HS-5 (cell line): Measurements from ENCODE around the gene FAM169A.
A peak's percentile ranks its signal among the peaks of the same experiment; 100 is the strongest.
"Not testable (repeated sequence)": the region's sequence is repeated elsewhere in the genome, so short reads cannot be mapped to it uniquely, and the experiment has no call there.

Source experiments
- DNase-seq: peaks from one replicate; pipeline ENCODE4 v3.0.0-alpha.2; 2012; ENCODE audit warnings: low read depth

The FAM169A gene

GRCh38 chr5:74865804-74866595 lies at the start of gene FAM169A:
Gene FAM169A (minus strand): TSS chr5:74866387. CDS start chr5:74841676, 24,711 bp downstream.
- DNase-seq: no peak

- DNase-seq: no peak
Observed at GRCh38 chr5:74915488-74915887, 49.3 kb upstream of the FAM169A start.

- DNase-seq: not testable (repeated sequence)
Observed at GRCh38 chr5:74911421-74911820, 45.2 kb upstream of the FAM169A start.

DNA sequence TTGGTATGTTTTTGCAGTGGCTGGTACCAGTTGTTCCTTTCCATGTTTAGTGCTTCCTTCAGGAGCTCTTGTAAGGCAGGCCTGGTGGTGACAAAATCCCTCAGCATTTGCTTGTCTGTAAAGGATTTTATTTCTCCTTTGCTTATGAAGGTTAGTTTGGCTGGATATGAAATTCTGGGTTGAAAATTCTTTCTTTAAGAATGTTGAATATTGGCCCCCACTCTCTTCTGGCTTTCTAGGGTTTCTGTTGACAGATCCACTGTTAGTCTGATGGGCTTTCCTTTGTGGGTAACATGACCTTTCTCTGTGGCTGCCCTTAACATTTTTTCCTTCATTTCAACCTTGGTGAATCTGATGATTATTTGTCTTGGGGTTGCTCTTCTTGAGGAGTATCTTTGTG lies 43.7 kb upstream of the FAM169A start:
- DNase-seq: not testable (repeated sequence)

GRCh38 chr5:74908237-74908636 lies 42.0 kb upstream of the FAM169A start:
- DNase-seq: not testable (repeated sequence)

- DNase-seq: not testable (repeated sequence)
Observed at GRCh38 chr5:74904713-74905112, 38.5 kb upstream of the FAM169A start.

- DNase-seq: no peak
Observed at GRCh38 chr5:74903165-74903787, 37.1 kb upstream of the FAM169A start.

GRCh38 chr5:74897049-74897448 lies 30.9 kb upstream of the FAM169A start:
- no peak for DNase-seq

DNA sequence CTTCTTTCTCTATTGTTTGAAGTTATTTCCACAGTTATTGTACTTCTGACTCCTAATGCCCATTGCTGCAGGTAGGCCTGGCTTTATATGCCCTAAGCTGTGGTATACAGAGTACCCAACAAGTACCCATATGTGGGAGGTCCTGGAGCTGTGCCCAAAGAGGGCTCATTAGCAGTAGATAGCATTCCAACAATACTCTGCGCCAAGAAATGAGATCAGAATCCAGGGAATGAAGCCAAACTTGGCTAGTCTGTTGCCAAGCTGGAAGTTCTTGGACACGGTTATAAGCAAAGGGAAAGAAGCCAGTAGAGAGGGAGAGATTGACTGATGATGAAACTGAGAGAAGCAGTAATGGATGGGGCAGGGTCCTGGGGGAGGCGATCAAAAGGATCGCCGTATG lies 29.7 kb upstream of the FAM169A start:
- peak; percentile 19 for DNase-seq

DNA sequence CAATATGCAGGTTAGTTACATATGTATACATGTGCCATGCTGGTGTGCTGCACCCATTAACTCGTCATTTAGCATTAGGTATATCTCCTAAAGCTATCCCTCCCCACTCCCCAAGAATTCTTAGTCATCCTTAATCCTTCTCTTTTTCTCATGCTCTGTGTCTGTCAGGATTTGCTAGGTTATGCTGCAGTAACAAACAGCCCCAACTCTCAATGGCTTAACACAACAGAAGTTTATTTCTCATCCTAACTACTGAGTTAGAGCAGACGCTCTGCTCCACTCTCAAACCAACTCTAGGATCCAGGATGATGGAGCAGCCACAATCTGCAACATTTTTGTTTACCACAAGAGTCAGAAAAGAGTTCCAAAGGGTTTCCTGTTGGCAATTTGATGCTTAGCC lies 28.2 kb upstream of the FAM169A start:
- no peak for DNase-seq

- DNase-seq: no peak
Observed at GRCh38 chr5:74892921-74893320, 26.7 kb upstream of the FAM169A start.

- no peak for DNase-seq
Observed at GRCh38 chr5:74889523-74890105, 23.4 kb upstream of the FAM169A start.

DNA sequence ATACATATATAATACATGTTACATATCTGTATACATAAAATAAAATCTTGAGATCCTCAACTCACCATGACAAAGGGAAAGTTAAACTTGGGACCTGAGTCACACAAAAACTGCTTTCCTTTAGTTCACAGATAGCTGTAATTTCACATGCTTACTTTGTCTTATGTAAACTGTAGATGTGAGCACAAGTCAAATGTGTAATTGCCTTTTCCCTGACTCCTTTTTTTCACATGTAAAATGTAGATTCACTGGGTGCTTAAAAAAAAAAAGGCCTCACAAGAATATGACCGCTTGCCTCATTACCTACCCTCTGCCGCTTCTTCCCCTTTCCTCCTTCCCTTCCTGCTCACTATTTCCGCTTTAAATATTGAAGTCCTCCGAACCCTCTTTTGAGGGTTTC lies 21.9 kb upstream of the FAM169A start:
- DNase-seq: no peak

- DNase-seq: no peak
Observed at GRCh38 chr5:74885170-74885569, 19.0 kb upstream of the FAM169A start.

DNA sequence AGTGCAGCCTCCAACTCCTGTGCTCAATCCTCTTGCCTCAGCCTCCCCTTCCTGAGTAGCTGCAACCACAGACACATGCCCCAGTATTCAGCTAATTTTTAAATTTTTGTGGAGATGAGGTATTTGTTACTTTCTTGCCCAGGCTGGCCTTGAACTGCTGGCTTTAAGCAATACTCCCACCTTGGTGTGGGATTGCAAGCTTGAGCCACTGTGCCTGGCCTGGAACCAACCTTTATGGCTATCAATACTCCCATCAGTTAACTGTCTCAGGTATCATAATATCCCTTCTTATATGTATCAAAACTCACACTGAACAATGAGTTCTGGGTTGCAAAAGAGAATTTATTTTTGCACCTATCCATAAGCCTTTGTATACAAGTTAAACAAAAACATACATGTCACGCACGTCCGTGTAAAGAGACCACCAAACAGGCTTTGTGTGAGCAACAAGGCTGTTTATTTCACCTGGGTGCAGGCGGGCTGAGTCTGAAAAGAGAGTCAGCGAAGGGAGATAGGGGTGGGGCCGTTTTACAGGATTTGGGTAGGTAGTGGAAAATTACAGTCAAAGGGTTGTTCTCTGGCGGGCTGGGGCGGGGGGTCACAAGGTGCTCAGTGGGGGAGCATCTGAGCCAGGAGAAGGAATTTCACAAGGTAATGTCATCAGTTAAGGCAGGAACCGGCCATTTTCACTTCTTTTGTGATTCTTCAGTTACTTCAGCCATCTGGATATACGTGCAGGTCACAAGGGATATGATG lies 16.4 kb upstream of the FAM169A start:
- DNase-seq: not testable (repeated sequence)

GRCh38 chr5:74877624-74878304 lies 11.6 kb upstream of the FAM169A start:
- no peak for DNase-seq

- DNase-seq: no peak
Observed at GRCh38 chr5:74875994-74876791, 10.0 kb upstream of the FAM169A start.

- no peak for DNase-seq
Observed at GRCh38 chr5:74873525-74874249, 7.5 kb upstream of the FAM169A start.

GRCh38 chr5:74870299-74871067 lies 4.3 kb upstream of the FAM169A start:
- no peak for DNase-seq

DNA sequence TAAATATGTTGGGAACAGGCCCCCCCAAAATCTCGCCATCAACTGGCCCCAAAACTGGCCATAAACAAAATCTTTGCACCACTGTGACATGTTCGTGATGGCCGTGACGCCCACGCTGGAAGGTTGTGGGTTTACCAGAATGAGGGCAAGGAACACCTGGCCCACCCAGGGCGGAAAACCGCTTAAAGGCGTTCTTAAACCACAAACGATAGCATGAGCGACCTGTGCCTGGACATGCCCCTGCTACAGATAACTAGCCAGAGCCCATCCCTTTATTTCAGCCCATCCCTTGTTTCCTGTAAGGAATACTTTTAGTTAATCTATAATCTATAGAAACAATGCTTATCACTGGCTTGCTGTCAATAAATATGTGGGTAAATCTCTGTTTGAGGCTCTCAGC lies 3.2 kb upstream of the FAM169A start:
- DNase-seq: not testable (repeated sequence)
